Brain microvascular endothelial cell (primary cell): ENCODE measurements around the gene KAT14.
"Not testable (repeated sequence)": the region's sequence is repeated elsewhere in the genome, so short reads cannot be mapped to it uniquely, and the experiment has no call there.

Experiments used
- DNase-seq: peaks from one replicate; pipeline ENCODE4 v3.0.0-alpha.2; 2020
- H3K27ac ChIP-seq: fragments of 250-450 bp; sonication (Bioruptor Pico); 2 replicates; pipeline ENCODE4 v1.5.1; 2020; ENCODE audit warnings: mild to moderate bottlenecking, moderate library complexity
- H3K27me3 ChIP-seq: fragments of 250-450 bp; sonication (Bioruptor Pico); replicated peaks from 2 replicates; pipeline ENCODE4 v1.5.1; 2020; ENCODE audit warnings: mild to moderate bottlenecking
- H3K36me3 ChIP-seq: fragments of 250-450 bp; sonication (Bioruptor Pico); replicated peaks from 2 replicates; pipeline ENCODE4 v1.5.1; 2020; ENCODE audit warnings: mild to moderate bottlenecking
- H3K4me3 ChIP-seq: 2 replicates; pipeline ENCODE4 v1.5.1; 2011; ENCODE audit warnings: low read depth, mild to moderate bottlenecking, control low read depth, low read length, moderate library complexity
- in situ Hi-C: cut with HindIII; loops from 2 replicates; pipeline ENCODE4 v1.10.0; 2017; ENCODE audit warnings: low sequenced_read_pairs, low pct_ligation_motif_present
- TF ChIP-seq, protein P1 (sequence below): IDR thresholded peaks from 2 replicates; pipeline ENCODE4 v1.5.1; 2011; ENCODE audit warnings: low read depth, mild to moderate bottlenecking, moderate library complexity, low read length, control low read depth, inconsistent platforms; ENCODE audit errors: missing control alignments

KAT14 gene

DNA sequence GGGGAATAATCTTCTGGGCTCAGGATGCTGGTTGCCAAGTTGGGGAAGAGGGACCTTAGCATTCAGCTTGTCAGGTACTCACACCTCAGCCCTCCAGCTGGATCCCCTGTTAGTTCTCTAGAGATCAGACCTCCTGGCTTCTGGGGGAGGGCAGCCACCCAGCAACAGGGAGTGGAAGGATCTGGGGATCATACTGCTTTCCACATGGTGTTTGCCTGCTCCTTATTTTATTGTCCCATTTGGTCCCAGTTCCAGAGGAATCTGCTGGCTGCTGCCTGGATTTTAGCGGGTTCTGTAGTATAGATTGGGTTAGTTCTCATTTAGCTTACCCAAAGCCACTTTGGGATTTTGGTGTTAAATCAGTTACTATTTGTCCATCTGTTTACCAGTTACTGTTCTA is 29.3 kb downstream of the KAT14 start:
- Histone ChIP-seq H3K4me3 (no peak overlapping the region), H3K27ac (no peak overlapping the region), H3K36me3 (peaks cover 7% of the 10 kb centered on the region), H3K27me3 (no peaks in the 10 kb centered on the region)
- in situ Hi-C loops, result no loop called here
- DNase-seq, result no peak
- TF ChIP-seq, protein P1, sequence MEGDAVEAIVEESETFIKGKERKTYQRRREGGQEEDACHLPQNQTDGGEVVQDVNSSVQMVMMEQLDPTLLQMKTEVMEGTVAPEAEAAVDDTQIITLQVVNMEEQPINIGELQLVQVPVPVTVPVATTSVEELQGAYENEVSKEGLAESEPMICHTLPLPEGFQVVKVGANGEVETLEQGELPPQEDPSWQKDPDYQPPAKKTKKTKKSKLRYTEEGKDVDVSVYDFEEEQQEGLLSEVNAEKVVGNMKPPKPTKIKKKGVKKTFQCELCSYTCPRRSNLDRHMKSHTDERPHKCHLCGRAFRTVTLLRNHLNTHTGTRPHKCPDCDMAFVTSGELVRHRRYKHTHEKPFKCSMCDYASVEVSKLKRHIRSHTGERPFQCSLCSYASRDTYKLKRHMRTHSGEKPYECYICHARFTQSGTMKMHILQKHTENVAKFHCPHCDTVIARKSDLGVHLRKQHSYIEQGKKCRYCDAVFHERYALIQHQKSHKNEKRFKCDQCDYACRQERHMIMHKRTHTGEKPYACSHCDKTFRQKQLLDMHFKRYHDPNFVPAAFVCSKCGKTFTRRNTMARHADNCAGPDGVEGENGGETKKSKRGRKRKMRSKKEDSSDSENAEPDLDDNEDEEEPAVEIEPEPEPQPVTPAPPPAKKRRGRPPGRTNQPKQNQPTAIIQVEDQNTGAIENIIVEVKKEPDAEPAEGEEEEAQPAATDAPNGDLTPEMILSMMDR, result no peak

DNA sequence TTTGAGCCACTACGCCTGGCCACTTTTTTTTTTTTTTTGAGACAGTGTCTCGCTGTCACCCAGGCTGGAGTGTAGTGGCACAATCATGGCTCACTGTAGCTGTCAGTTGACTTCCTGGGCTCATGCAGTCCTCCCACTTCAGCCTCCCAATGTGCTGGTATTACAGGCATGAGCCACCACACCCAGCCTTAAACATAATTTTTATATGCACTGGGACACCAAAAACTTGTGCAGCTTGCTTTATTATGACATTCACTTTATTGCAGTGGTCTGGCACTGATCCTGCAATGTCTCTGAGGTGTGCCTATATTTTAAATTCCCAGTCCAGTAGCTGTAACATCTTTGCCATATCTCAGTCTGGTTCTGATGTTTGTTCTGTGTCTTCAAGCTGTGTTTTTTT is 34.7 kb downstream of the KAT14 start:
- no peak overlapping the region for H3K4me3 ChIP-seq
- in situ Hi-C loops, result no loop called here

DNA sequence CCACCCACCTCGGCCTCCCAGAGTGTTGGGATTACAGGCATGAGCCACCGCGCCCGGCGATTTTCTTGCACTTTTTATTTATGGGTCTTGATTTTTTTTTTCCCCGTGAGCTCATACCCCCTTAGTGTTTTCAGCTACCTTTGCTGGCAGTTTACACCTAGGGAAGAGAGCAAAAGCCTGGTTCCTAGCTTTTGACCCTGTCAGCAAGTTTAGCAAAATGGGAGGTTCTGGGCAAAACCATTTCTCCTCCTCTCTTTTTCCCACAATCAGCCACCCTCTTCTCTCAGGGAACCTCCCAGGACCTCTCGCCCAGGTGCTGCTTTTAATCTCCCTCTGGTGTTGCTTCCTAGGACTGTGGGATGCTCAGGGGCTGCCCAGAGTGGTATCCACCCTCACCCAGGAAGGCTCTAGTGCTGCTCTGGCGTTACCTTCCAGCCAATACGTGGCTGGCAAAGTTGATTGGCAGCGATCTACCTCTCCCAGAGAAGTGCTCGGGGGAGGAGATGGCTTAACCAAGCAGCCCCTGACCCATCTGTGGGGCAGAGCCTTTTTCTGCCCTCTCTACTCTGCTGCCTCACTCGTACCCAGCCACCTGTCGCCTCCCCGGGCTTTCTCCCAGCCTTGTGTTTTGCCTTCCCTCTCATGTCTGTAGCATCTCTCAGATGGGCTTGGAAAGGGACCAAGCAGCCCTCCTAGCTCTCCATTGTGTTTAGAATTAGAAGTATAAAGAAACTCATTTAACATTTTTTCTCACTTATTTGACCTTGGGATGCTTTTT is 37.4 kb downstream of the KAT14 start:
- H3K27me3 ChIP-seq, result no peaks in the 10 kb centered on the region
- H3K36me3 ChIP-seq, result no peaks in the 10 kb centered on the region
- in situ Hi-C loops, result no loop called here
- TF ChIP-seq, protein P1, result no peak
- DNase-seq, result no peak
- no peak overlapping the region for H3K27ac ChIP-seq
- H3K4me3 ChIP-seq, result no peak overlapping the region

More for the DNA sequence above, 34.7 kb downstream of the KAT14 start:
- Histone ChIP-seq H3K36me3 (no peaks in the 10 kb centered on the region), H3K27me3 (no peaks in the 10 kb centered on the region), H3K27ac (no peak overlapping the region)
- TF ChIP-seq, protein P1, result no peak
- no peak for DNase-seq

DNA sequence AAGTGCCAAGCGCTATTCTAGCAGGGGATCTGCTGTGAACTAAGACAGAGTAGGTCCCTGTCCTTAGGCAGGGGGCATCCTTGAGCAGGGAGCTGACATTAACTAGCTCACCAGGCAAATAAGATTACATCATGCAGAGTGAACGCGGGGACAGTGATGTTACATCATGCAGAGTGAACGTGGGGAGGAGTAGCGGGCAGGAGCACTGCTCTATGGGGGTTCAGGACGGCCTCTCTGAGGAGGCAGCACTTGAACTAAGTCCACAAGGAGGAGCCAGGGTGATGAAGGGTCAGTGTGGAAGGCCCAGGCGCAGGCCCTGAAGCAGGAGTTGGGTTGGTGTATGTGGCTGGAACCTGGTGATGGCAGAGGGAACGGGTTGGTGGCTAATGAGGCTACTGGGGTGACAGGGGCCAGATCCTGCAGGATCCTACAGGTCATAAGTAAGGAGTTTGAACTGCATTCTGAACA is 38.7 kb downstream of the KAT14 start:
- Histone ChIP-seq H3K27ac (no peak overlapping the region), H3K27me3 (no peaks in the 10 kb centered on the region), H3K4me3 (no peak overlapping the region), H3K36me3 (peaks cover 2% of the 10 kb centered on the region)
- TF ChIP-seq, protein P1, result no peak
- in situ Hi-C loops, result no loop called here
- DNase-seq, result no peak

- H3K27me3 ChIP-seq, H3K27ac ChIP-seq, H3K4me3 ChIP-seq, in situ Hi-C loops, DNase-seq, H3K36me3 ChIP-seq: not testable (repeated sequence)
Measured at GRCh38 chr20:18180366-18180765, 42.7 kb downstream of the KAT14 start.

DNA sequence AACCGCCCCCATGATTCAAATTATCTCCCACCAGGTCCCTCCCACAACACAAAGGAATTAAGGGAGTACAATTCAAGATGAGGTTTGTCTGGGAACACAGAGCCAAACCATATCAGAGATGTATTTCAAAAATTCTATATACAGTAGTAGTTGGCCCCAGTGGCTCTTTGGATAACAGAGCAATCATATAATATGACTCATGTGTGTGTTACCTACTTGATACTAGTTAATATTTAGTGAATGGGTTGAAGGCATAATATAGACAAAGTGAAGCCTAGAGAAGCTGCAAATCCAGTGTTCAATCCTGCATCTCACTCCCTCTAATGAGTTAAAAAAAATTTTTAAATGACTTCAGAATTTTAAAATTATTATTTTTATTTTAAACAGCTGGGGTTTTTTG is 43.2 kb downstream of the KAT14 start:
- Histone ChIP-seq H3K36me3 (peaks cover 2% of the 10 kb centered on the region), H3K27ac (no peak overlapping the region), H3K27me3 (no peaks in the 10 kb centered on the region), H3K4me3 (no peak overlapping the region)
- DNase-seq, result no peak
- TF ChIP-seq, protein P1, result no peak
- in situ Hi-C loops, result no loop called here
